HUES6 (cell line): ENCODE data around the gene SYCP2.

Source experiments
- H3K27ac ChIP-seq: 2 replicates; pipeline ENCODE4 v1.7.0; 2013; ENCODE audit warnings: low read depth, mild to moderate bottlenecking, low read length, inconsistent platforms
- H3K27me3 ChIP-seq: 2 replicates; pipeline ENCODE4 v1.6.1; 2013; ENCODE audit warnings: low read length; ENCODE audit not compliant: control insufficient read depth, insufficient read depth
- H3K36me3 ChIP-seq: 2 replicates; pipeline ENCODE4 v1.6.1; 2013; ENCODE audit warnings: low read length; ENCODE audit not compliant: control insufficient read depth, insufficient read depth
- H3K4me1 ChIP-seq: 2 replicates; pipeline ENCODE4 v1.6.1; 2013; ENCODE audit warnings: low read length; ENCODE audit not compliant: control insufficient read depth, insufficient read depth
- H3K4me3 ChIP-seq: 2 replicates; pipeline ENCODE4 v1.5.1; 2013; ENCODE audit warnings: low read depth, low read length
- H3K9ac ChIP-seq: one replicate; pipeline ENCODE4 v1.6.1; 2013; ENCODE audit warnings: mild to moderate bottlenecking, low read length
- H3K9me3 ChIP-seq: 2 replicates; pipeline ENCODE4 v1.6.1; 2013; ENCODE audit warnings: low read depth, low read length; ENCODE audit not compliant: control insufficient read depth, insufficient read depth

SYCP2 gene

GRCh38 chr20:59933296-59933848 lies at the start of gene SYCP2:
Gene SYCP2 (minus strand): TSS chr20:59933637. CDS start chr20:59922413, 11,224 bp downstream.
- Histone ChIP-seq H3K4me1 (peaks cover 5% of the 10 kb centered on the region; the same call in 1 of the 2 replicates), H3K27me3 (peaks cover 29% of the 10 kb centered on the region), H3K36me3 (no peaks in the 10 kb centered on the region), H3K4me3 (peak within 1 kb of the TSS; percentile 70), H3K9me3 (no peaks in the 10 kb centered on the region), H3K9ac (peak within 1 kb of the TSS; percentile 46), H3K27ac (no peak within 1 kb of the TSS)

- Histone ChIP-seq H3K36me3 (no peaks in the 10 kb centered on the region), H3K4me1 (peaks cover 6% of the 10 kb centered on the region), H3K4me3 (no peak overlapping the region), H3K27ac (no peak overlapping the region), H3K9me3 (no peaks in the 10 kb centered on the region), H3K9ac (no peak overlapping the region), H3K27me3 (no peaks in the 10 kb centered on the region)
Observed at GRCh38 chr20:59983076-59983475, 49.6 kb upstream of the SYCP2 start.

GRCh38 chr20:59977086-59977485 lies 43.6 kb upstream of the SYCP2 start:
- no peaks in the 10 kb centered on the region for H3K36me3 ChIP-seq
- no peaks in the 10 kb centered on the region for H3K27me3 ChIP-seq
- no peak overlapping the region for H3K27ac ChIP-seq
- no peak overlapping the region for H3K9ac ChIP-seq
- H3K9me3 ChIP-seq, result no peaks in the 10 kb centered on the region
- no peaks in the 10 kb centered on the region for H3K4me1 ChIP-seq
- no peak overlapping the region for H3K4me3 ChIP-seq

GRCh38 chr20:59976156-59976782 lies 42.8 kb upstream of the SYCP2 start:
- H3K9me3 ChIP-seq, result no peaks in the 10 kb centered on the region
- H3K4me3 ChIP-seq, result no peak overlapping the region
- H3K27ac ChIP-seq, result no peak overlapping the region
- H3K4me1 ChIP-seq, result no peaks in the 10 kb centered on the region
- H3K27me3 ChIP-seq, result no peaks in the 10 kb centered on the region
- no peaks in the 10 kb centered on the region for H3K36me3 ChIP-seq
- H3K9ac ChIP-seq, result no peak overlapping the region

GRCh38 chr20:59972037-59972801 lies 38.8 kb upstream of the SYCP2 start:
- no peak overlapping the region for H3K4me3 ChIP-seq
- no peak overlapping the region for H3K27ac ChIP-seq

GRCh38 chr20:59971428-59971827 lies 38.0 kb upstream of the SYCP2 start:
- H3K36me3 ChIP-seq, result no peaks in the 10 kb centered on the region
- no peak overlapping the region for H3K27ac ChIP-seq
- no peak overlapping the region for H3K4me3 ChIP-seq
- H3K9ac ChIP-seq, result no peak overlapping the region
- no peaks in the 10 kb centered on the region for H3K27me3 ChIP-seq
- H3K9me3 ChIP-seq, result no peaks in the 10 kb centered on the region
- H3K4me1 ChIP-seq, result no peaks in the 10 kb centered on the region

More at GRCh38 chr20:59972037-59972801, 38.8 kb upstream of the SYCP2 start:
- no peaks in the 10 kb centered on the region for H3K4me1 ChIP-seq
- H3K9me3 ChIP-seq, result no peaks in the 10 kb centered on the region
- H3K27me3 ChIP-seq, result no peaks in the 10 kb centered on the region
- no peak overlapping the region for H3K9ac ChIP-seq
- H3K36me3 ChIP-seq, result no peaks in the 10 kb centered on the region

GRCh38 chr20:59966428-59966827 lies 33.0 kb upstream of the SYCP2 start:
- H3K4me3 ChIP-seq, result no peak overlapping the region
- H3K9ac ChIP-seq, result no peak overlapping the region
- H3K27me3 ChIP-seq, result no peaks in the 10 kb centered on the region
- no peaks in the 10 kb centered on the region for H3K36me3 ChIP-seq
- no peaks in the 10 kb centered on the region for H3K9me3 ChIP-seq
- no peaks in the 10 kb centered on the region for H3K4me1 ChIP-seq
- no peak overlapping the region for H3K27ac ChIP-seq

- Histone ChIP-seq H3K27me3 (no peaks in the 10 kb centered on the region), H3K9ac (no peak overlapping the region), H3K27ac (no peak overlapping the region), H3K36me3 (no peaks in the 10 kb centered on the region), H3K4me3 (no peak overlapping the region), H3K9me3 (no peaks in the 10 kb centered on the region), H3K4me1 (peaks cover 3% of the 10 kb centered on the region; the same call in 1 of the 2 replicates)
Observed at GRCh38 chr20:59962155-59962554, 28.7 kb upstream of the SYCP2 start.

GRCh38 chr20:59961423-59961822 lies 28.0 kb upstream of the SYCP2 start:
- H3K27ac ChIP-seq, result no peak overlapping the region
- H3K4me3 ChIP-seq, result no peak overlapping the region
- H3K36me3 ChIP-seq, result no peaks in the 10 kb centered on the region
- no peaks in the 10 kb centered on the region for H3K9me3 ChIP-seq
- no peak overlapping the region for H3K9ac ChIP-seq
- no peaks in the 10 kb centered on the region for H3K27me3 ChIP-seq
- H3K4me1 ChIP-seq, result peaks cover 3% of the 10 kb centered on the region; the same call in 1 of the 2 replicates

- Histone ChIP-seq H3K9me3 (no peaks in the 10 kb centered on the region), H3K4me1 (peaks cover 3% of the 10 kb centered on the region; the same call in 1 of the 2 replicates), H3K27ac (no peak overlapping the region), H3K4me3 (no peak overlapping the region), H3K36me3 (no peaks in the 10 kb centered on the region), H3K27me3 (no peaks in the 10 kb centered on the region), H3K9ac (no peak overlapping the region)
Observed at GRCh38 chr20:59958626-59959025, 25.2 kb upstream of the SYCP2 start.

GRCh38 chr20:59958123-59958522 lies 24.7 kb upstream of the SYCP2 start, which contains the start of gene CDH26:
Gene CDH26 (plus strand): TSS chr20:59958423. CDS start chr20:59958727, 304 bp downstream.
- Histone ChIP-seq H3K27ac (no peak within 1 kb of the TSS), H3K27me3 (no peaks in the 10 kb centered on the region), H3K4me3 (no peak within 1 kb of the TSS), H3K9me3 (no peaks in the 10 kb centered on the region), H3K4me1 (peaks cover 3% of the 10 kb centered on the region; the same call in 1 of the 2 replicates), H3K36me3 (no peaks in the 10 kb centered on the region), H3K9ac (no peak within 1 kb of the TSS)
